ENCODE data around the gene CYRIA.

The CYRIA gene

DNA sequence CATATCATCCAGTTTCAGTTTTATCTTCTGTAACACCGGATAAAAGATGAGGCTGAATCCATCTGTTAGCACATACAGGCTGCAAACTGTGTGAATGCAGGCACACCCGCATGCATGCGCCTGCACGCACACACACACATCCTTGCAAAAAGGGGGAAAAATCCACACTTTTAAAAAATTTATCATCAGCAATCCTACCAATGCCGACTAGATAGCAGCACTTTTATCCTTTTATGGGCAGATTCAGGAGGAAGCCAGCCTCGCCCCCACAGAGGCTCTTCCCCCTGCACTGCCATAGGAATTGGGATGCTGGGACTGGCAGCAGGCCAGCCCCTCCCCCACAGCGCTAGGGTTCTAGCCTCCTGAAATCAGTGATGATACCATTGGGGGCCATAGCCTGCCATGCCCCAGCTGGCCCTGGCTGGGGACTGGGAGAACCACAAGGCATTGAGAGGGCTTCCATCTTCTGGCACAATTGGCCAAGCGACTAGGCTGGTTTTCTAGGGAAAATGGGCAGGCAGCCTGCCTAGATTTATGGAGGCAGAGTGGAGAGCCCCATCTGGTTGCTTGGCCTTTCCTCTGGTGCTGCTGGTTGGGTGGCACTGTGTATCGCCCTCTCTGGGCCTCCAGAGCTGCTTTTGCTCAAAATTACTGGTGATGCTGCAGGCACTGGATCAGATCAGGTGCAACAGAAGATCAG lies 25.5 kb downstream of the CYRIA start:
- DNase-seq (ENCODE audit: low spot score): no peak
- TF ChIP-seq, protein P1, sequence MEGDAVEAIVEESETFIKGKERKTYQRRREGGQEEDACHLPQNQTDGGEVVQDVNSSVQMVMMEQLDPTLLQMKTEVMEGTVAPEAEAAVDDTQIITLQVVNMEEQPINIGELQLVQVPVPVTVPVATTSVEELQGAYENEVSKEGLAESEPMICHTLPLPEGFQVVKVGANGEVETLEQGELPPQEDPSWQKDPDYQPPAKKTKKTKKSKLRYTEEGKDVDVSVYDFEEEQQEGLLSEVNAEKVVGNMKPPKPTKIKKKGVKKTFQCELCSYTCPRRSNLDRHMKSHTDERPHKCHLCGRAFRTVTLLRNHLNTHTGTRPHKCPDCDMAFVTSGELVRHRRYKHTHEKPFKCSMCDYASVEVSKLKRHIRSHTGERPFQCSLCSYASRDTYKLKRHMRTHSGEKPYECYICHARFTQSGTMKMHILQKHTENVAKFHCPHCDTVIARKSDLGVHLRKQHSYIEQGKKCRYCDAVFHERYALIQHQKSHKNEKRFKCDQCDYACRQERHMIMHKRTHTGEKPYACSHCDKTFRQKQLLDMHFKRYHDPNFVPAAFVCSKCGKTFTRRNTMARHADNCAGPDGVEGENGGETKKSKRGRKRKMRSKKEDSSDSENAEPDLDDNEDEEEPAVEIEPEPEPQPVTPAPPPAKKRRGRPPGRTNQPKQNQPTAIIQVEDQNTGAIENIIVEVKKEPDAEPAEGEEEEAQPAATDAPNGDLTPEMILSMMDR (IDR thresholded peaks at IDR 0.05): no peak
- H3K4me3 ChIP-seq: no peak overlapping the region
- no peak overlapping the region for H3K27ac ChIP-seq

DNA sequence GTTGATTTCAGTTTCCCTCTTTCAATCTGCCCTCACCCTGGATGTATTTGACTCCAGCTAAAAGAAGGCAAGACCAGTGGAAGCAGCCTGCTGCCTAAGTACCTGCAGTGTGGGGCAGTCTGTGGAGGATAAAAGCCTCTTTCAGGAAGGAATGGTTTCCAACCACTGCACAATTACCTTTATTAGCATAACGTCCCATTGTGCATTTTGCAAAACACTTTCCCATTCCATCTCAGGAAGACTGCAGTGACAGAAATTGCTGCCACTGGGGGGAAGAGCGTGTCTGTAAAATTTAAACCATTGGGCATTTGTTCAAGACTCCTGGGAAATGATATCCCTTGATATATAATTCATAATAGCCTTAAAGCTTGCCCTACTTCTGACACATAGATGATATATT lies 26.2 kb downstream of the CYRIA start:
- TF ChIP-seq, protein P1 (IDR thresholded peaks at IDR 0.05): no peak
- no peak overlapping the region for H3K27ac ChIP-seq
- DNase-seq (ENCODE audit: low spot score): no peak
- no peak overlapping the region for H3K4me3 ChIP-seq

DNA sequence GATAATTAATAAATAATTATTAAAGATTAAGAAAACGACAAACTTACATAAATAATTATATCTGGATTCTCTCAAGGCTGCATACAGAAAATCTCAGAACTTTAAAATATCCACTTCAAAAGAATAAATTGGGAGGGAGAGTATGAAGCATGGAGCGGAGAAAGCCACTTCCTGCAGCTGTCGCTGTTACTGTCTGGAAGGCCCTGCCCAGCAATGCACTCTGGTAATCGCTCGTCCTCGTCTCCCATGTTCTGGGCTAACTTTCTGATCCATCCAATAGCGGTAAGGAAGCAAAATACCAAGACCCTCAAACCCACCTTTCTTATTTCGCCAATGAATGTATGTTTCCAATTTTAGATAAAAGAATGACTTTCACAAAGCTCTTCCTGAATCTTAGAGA lies 26.7 kb downstream of the CYRIA start:
- H3K27ac ChIP-seq: no peak overlapping the region

DNA sequence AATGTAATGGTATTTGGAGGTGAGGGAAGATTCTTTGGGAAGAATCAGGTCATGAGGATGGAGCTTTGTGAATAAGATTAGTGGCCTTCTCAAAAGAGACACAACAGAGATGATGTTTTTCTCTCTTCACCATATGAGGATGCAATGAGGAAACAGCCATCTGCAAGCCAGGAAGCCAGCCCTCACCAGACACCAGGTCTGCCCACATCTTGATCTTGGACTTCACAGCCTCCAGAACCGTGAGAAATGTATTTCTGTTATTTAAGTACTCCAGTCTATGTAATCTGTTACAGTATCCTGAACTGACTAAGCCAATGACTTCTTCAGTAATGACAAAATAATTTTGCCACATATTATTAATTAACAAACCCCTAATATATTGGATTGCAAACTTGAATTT lies 28.3 kb downstream of the CYRIA start:
- H3K27ac ChIP-seq: no peak overlapping the region
- no peak overlapping the region for H3K4me3 ChIP-seq
- no peak for DNase-seq (ENCODE audit: low spot score)
- TF ChIP-seq, protein P1 (IDR thresholded peaks at IDR 0.05): no peak

More for the DNA sequence above, 26.7 kb downstream of the CYRIA start:
- TF ChIP-seq, protein P1 (IDR thresholded peaks at IDR 0.05): no peak
- DNase-seq (ENCODE audit: low spot score): no peak
- no peak overlapping the region for H3K4me3 ChIP-seq

DNA sequence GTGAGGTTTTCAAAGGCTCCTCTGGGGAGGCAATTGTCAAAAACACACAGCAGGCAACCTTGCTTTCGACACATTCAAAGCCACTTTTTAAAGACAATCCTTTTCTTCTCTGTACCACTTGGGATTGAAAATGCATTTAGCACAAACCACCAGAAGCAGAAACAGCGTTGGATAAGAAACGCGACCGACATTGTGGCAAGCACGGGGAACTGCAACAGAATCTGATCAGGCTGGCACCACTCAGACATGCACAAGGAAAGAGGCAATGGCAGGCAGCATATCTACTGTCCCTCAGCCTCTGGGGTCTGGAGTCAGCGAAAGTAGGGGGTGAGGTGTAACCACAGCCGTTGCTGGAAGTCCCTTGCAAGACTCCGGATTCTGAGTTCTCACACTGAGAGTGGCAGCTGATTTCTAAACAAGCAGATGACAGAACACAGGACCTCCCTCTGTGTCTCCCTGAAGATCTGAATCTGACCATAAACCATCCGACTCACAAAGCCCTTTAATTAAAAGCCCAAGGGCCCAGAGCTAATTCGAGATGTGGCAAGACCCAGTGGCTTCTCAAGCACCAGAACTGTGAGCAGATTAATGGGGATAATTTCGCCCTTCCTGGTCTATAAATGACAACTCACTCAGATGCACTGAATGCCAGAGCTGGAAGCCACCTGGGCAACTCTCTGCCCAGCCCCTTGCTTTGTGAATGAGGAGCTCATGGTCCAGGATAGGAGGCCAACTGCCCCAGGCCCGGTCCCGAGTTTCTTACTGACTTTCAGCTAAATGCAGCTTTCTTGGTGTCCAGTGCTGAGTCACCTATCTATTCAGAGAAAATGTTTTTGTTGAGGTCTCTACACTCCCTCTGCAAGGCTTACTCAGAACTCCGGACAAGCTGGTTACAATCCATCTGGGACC lies 29.6 kb downstream of the CYRIA start:
- no peak overlapping the region for H3K27ac ChIP-seq
- TF ChIP-seq, protein P1 (IDR thresholded peaks at IDR 0.05): no peak
- no peak overlapping the region for H3K4me3 ChIP-seq
- no peak for DNase-seq (ENCODE audit: low spot score)

DNA sequence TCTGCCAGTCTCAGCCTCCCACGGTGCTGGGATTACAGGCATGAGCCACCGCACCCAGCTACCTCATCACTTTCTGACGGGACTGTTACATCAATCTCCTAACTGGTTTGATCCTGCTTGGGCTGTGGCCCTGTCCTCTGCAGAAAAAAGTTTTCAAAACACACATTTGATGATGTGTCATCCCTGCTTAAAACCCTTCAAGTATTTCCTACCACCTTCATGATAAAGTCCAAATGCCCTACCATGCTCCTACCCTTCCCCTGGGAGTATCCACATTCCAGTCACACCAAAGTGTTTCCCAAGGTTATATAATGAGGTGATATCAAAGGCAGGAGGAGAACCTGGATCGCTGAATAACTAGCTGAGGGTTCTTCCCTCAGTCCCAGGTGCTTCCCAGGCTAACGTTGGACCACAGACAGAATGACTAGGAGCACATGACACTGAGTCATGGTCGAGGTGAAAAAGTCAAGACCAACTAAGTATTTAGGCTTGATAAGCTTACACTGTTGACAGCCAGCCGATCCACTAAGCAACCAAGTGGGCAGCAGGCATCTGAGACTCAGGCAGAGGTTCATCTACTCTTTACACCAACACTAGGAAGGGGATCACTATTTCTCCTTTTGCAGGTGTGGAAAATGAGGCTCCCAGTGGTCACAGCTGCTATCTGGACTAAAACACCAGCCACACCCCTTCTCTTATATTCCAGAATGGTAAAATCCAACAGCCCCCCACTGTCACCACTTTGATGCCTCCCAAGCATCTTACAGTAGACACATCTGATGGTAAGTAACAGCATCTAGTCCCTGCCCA lies 31.8 kb downstream of the CYRIA start:
- Histone ChIP-seq H3K27ac (no peak overlapping the region), H3K4me3 (no peak overlapping the region)
- TF ChIP-seq, protein P1 (IDR thresholded peaks at IDR 0.05): no peak
- DNase-seq (ENCODE audit: low spot score): no peak

All from coronary artery (tissue), 2 donors.